Endodermal cell (in vitro differentiated cells): ENCODE data around the gene DNAJC22. TPM values are rescaled to one million over a fixed set of nuclear protein-coding genes. Genes with fewer than 3 reads are reported as not detected.

Source experiments
- DNase-seq: peaks from one replicate; pipeline ENCODE4 v3.0.0-alpha.2; 2017
- H3K27ac ChIP-seq: 2 replicates; pipeline ENCODE4 v1.5.1; 2013; ENCODE audit warnings: mild to moderate bottlenecking, low read depth, low read length, moderate library complexity
- H3K27me3 ChIP-seq: 2 replicates; pipeline ENCODE4 v1.6.1; 2013; ENCODE audit warnings: mild to moderate bottlenecking, low read length, moderate library complexity; ENCODE audit not compliant: insufficient read depth, control insufficient read depth, poor library complexity, severe bottlenecking
- H3K36me3 ChIP-seq: 2 replicates; pipeline ENCODE4 v1.7.0; 2013; ENCODE audit warnings: mild to moderate bottlenecking, low read length, moderate library complexity; ENCODE audit not compliant: control insufficient read depth, insufficient read depth
- H3K4me1 ChIP-seq: one replicate; pipeline ENCODE4 v1.7.0; 2013; ENCODE audit warnings: low read length; ENCODE audit not compliant: control insufficient read depth, insufficient read depth
- H3K4me3 ChIP-seq: 2 replicates; pipeline ENCODE4 v1.5.1; 2013; ENCODE audit warnings: mild to moderate bottlenecking, low read length, moderate library complexity
- H3K9ac ChIP-seq: 2 replicates; pipeline ENCODE4 v1.6.1; 2013; ENCODE audit warnings: mild to moderate bottlenecking, low read length, moderate library complexity; ENCODE audit not compliant: poor library complexity, severe bottlenecking; ENCODE audit errors: extremely low read depth
- H3K9me3 ChIP-seq: 2 replicates; pipeline ENCODE4 v1.6.1; 2013; ENCODE audit warnings: mild to moderate bottlenecking, low read length, moderate library complexity; ENCODE audit not compliant: control insufficient read depth
- H3K27ac Mint-ChIP-seq: 2 replicates; pipeline ENCODE4 v1.8.0; 2020; ENCODE audit warnings: mixed read lengths
- H3K27me3 Mint-ChIP-seq: 2 replicates; pipeline ENCODE4 v1.8.0; 2021; ENCODE audit warnings: mild to moderate bottlenecking, mixed read lengths; ENCODE audit not compliant: insufficient read depth
- H3K36me3 Mint-ChIP-seq: 2 replicates; pipeline ENCODE4 v1.8.0; 2020; ENCODE audit warnings: low read depth, mixed read lengths
- H3K4me1 Mint-ChIP-seq: 2 replicates; pipeline ENCODE4 v1.8.0; 2020; ENCODE audit warnings: mixed read lengths
- H3K4me3 Mint-ChIP-seq: 2 replicates; pipeline ENCODE4 v1.8.0; 2020; ENCODE audit warnings: mild to moderate bottlenecking, moderate library complexity, mixed read lengths
- H3K9me3 Mint-ChIP-seq: 2 replicates; pipeline ENCODE4 v1.8.0; 2020; ENCODE audit warnings: mild to moderate bottlenecking, mixed read lengths
- CTCF ChIP-seq: fragments of 200-600 bp; sonication (generic); conservative IDR thresholded peaks from 2 replicates; pipeline ENCODE4 v1.5.0; 2021; ENCODE audit warnings: antibody characterized with exemption, mild to moderate bottlenecking
- WGBS, 2 experiments: methylation state at CpG; one replicate each; pipeline versions ENCODE4 v1.1.5 to v1.1.7; 2013; ENCODE audit warnings: missing lambda C conversion rate in 2 of 2, mixed read lengths in 1 of 2; ENCODE audit not compliant: insufficient coverage in 1 of 2, insufficient read length in 1 of 2; 5-methylcytosine and 5-hydroxymethylcytosine counted together
- total RNA-seq, 2 donors: library from RNA; stranded (reverse); fragmentation: NEBNext Ultra II Directional in 1 of 2; extraction: Animal tissue kit (Norgen Biotek cat#: 25700) in 1 of 2; gene quantifications; 2 replicates in 1 of 2; 3 replicates in 1 of 2; pipeline ENCODE4 v1.2.1, GENCODE V29; 2021

The DNAJC22 gene
- total RNA-seq, 2 donors from 2014 or later: 1.9 to 4.6 TPM

- no peaks in the 10 kb centered on the region for H3K9me3 ChIP-seq
- Mint-ChIP-seq H3K4me1 (peaks cover 12% of the 10 kb centered on the region), H3K27me3 (no peaks in the 10 kb centered on the region), H3K36me3 (peaks cover 30% of the 10 kb centered on the region), H3K9me3 (no peaks in the 10 kb centered on the region), H3K4me3 (no peak overlapping the region), H3K27ac (no peak overlapping the region)
- no peak overlapping the region for H3K4me3 ChIP-seq
- H3K27me3 ChIP-seq: no peaks in the 10 kb centered on the region
- H3K9ac ChIP-seq: no peak overlapping the region
- H3K4me1 ChIP-seq: peaks cover 4% of the 10 kb centered on the region
- DNase-seq: no peak
- H3K27ac ChIP-seq: no peak overlapping the region
- WGBS, 2 experiments: 93 to 100% methylated on average over 1 to 6 of the region's 6 CpGs
- no peak for TF ChIP-seq CTCF
- H3K36me3 ChIP-seq: peaks cover 46% of the 10 kb centered on the region
These were observed 21.1 kb upstream of the DNAJC22 start for GRCh38 chr12:49325606-49326005.

DNA sequence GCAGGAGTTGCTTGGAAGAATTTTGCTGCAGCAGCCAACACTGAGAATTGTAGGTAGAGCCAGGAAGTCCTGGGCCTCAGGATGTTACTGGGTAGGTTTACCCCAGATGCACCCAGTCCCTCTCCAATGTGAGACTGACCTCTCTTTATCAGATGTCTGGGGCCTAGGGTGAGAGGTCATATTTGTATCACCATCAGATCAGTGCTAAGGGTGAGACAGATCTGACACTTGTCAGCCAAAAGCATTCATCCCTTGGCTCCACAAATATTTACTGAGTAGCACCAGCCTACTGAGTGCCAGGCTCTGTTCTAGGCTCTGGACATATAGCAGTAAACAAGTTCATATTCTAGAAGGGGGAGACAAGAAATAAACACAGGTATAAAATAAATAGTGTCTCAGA lies 19.3 kb upstream of the DNAJC22 start:
- Mint-ChIP-seq H3K4me1 (peaks cover 5% of the 10 kb centered on the region), H3K36me3 (peaks cover 30% of the 10 kb centered on the region)
- DNase-seq: no peak

GRCh38 chr12:49327887-49328286 lies 18.8 kb upstream of the DNAJC22 start:
- no peaks in the 10 kb centered on the region for H3K9me3 Mint-ChIP-seq
- peaks cover 30% of the 10 kb centered on the region for H3K36me3 Mint-ChIP-seq
- peaks cover 7% of the 10 kb centered on the region for H3K27me3 Mint-ChIP-seq
- TF ChIP-seq CTCF: no peak
- DNase-seq: no peak
- Histone ChIP-seq H3K27me3 (peaks cover 18% of the 10 kb centered on the region), H3K9ac (no peak overlapping the region), H3K4me1 (peaks cover 4% of the 10 kb centered on the region), H3K27ac (no peak overlapping the region), H3K9me3 (no peaks in the 10 kb centered on the region), H3K36me3 (peaks cover 53% of the 10 kb centered on the region), H3K4me3 (no peak overlapping the region)
- 94% methylated on average over 2 of the region's 2 CpGs for WGBS, 2 experiments
- no peak overlapping the region for H3K4me3 Mint-ChIP-seq
- H3K4me1 Mint-ChIP-seq: peaks cover 4% of the 10 kb centered on the region
- H3K27ac Mint-ChIP-seq: no peak overlapping the region

More for the DNA sequence above, 19.3 kb upstream of the DNAJC22 start:
- Histone ChIP-seq H3K36me3 (peaks cover 53% of the 10 kb centered on the region), H3K27ac (no peak overlapping the region), H3K9me3 (no peaks in the 10 kb centered on the region), H3K9ac (no peak overlapping the region), H3K27me3 (peaks cover 13% of the 10 kb centered on the region), H3K4me1 (peaks cover 4% of the 10 kb centered on the region), H3K4me3 (no peak overlapping the region)
- Mint-ChIP-seq H3K27me3 (peaks cover 4% of the 10 kb centered on the region), H3K9me3 (no peaks in the 10 kb centered on the region), H3K27ac (no peak overlapping the region), H3K4me3 (no peak overlapping the region)
- no peak for TF ChIP-seq CTCF
